ENCODE measurements around the gene SPATA20. TPM values are rescaled to one million over a fixed set of nuclear protein-coding genes. Genes with fewer than 3 reads are reported as not detected.

Gene SPATA20
- total and polyA plus RNA-seq, 2 of the 13 experiments (the other 11 are each of a cell fraction or from before 2014, with no cell fraction given), result 36.1 to 64.8 TPM

DNA sequence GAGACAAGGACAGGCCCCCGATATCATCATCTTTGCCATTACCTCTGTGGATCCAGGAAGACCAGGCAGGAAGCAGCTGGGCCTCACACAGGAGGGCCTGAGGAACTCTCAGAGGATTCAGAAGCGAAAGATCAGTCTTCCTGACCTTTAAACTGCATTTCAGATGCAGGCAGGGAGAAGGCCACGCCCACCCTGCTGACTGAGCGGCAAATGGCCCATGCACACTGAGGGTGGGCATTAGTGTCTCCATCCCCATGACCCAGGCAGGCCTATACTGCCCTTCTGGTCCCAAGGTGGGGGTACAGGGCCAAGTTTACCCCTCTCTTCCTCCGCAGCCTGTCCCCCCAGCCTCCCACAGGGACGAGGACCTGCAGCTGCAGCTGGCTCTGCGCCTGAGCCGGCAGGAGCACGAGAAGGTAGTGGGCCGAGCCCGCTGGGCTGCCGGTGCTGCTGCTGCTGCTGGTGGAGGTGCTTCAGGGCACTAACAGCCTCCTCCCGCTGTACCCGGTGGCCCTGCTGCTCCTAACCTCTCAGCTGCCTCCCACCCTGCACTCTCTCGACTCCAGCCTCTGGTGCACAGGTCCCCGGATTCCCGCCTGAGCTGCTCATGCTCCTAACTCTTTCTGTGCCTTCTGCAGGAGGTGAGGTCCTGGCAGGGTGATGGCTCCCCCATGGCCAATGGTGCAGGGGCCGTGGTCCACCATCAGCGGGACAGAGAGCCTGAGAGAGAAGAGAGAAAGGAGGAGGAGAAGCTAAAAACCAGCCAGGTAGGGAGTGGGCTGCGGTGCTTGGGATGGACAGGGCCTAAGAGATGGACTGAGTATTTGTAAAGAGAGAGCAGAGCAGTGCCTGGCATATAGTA, 8.2 kb upstream of the SPATA20 start (continued):
- TF ChIP-seq, protein P1, sequence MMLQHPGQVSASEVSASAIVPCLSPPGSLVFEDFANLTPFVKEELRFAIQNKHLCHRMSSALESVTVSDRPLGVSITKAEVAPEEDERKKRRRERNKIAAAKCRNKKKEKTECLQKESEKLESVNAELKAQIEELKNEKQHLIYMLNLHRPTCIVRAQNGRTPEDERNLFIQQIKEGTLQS (CRISPR knock-in tag; IDR thresholded peaks at IDR 0.05), result no peak
- TF ChIP-seq FOXP1 (IDR thresholded peaks at IDR 0.05), result no peak
- TF ChIP-seq FOXP1 (CRISPR knock-in tag; IDR thresholded peaks at IDR 0.05), result no peak
- no peak for TF ChIP-seq TARDBP (CRISPR knock-in tag; IDR thresholded peaks at IDR 0.05)
- TF ChIP-seq, protein P2, sequence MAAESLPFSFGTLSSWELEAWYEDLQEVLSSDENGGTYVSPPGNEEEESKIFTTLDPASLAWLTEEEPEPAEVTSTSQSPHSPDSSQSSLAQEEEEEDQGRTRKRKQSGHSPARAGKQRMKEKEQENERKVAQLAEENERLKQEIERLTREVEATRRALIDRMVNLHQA (CRISPR knock-in tag; IDR thresholded peaks at IDR 0.05), result no peak
- no peak for TF ChIP-seq RBM22 (optimal IDR thresholded peaks at IDR 0.05; ENCODE audit: low read length)
- 0 out of 2 replicates have a peak, but pooled peaks have one; percentile 22 for TF ChIP-seq FOXC1 (CRISPR knock-in tag; IDR thresholded peaks at IDR 0.05; ENCODE audit: borderline replicate concordance)
- TF ChIP-seq, protein P3, sequence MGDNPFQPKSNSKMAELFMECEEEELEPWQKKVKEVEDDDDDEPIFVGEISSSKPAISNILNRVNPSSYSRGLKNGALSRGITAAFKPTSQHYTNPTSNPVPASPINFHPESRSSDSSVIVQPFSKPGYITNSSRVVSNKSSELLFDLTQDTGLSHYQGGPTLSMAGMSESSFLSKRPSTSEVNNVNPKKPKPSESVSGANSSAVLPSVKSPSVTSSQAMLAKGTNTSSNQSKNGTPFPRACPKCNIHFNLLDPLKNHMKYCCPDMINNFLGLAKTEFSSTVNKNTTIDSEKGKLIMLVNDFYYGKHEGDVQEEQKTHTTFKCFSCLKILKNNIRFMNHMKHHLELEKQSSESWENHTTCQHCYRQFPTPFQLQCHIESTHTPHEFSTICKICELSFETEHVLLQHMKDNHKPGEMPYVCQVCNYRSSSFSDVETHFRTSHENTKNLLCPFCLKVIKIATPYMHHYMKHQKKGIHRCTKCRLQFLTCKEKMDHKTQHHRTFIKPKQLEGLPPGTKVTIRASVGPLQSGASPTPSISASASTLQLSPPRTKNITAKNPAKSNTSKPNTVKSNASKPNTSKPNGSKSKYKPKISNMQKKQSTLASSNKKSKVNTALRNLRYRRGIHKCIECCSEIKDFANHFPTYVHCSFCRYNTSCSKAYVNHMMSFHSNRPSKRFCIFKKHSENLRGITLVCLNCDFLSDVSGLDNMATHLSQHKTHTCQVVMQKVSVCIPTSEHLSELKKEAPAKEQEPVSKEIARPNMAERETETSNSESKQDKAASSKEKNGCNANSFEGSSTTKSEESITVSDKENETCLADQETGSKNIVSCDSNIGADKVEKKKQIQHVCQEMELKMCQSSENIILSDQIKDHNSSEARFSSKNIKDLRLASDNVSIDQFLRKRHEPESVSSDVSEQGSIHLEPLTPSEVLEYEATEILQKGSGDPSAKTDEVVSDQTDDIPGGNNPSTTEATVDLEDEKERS (CRISPR knock-in tag; IDR thresholded peaks at IDR 0.05), result no peak
- TF ChIP-seq ZNF530 (CRISPR knock-in tag; IDR thresholded peaks at IDR 0.05; ENCODE audit: low read depth), result no peak
- TF ChIP-seq NFYB (CRISPR knock-in tag; IDR thresholded peaks at IDR 0.05), result no peak
- peak; percentile 74; the same call in 1 of the 2 replicates for TF ChIP-seq ZSCAN31 (CRISPR knock-in tag; IDR thresholded peaks at IDR 0.05; ENCODE audit: low read depth)
- TF ChIP-seq JARID2 (CRISPR knock-in tag; IDR thresholded peaks at IDR 0.05; ENCODE audit: insufficient replicate concordance), result no peak
- TF ChIP-seq, protein P4, sequence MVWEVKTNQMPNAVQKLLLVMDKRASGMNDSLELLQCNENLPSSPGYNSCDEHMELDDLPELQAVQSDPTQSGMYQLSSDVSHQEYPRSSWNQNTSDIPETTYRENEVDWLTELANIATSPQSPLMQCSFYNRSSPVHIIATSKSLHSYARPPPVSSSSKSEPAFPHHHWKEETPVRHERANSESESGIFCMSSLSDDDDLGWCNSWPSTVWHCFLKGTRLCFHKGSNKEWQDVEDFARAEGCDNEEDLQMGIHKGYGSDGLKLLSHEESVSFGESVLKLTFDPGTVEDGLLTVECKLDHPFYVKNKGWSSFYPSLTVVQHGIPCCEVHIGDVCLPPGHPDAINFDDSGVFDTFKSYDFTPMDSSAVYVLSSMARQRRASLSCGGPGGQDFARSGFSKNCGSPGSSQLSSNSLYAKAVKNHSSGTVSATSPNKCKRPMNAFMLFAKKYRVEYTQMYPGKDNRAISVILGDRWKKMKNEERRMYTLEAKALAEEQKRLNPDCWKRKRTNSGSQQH (CRISPR knock-in tag; IDR thresholded peaks at IDR 0.05; ENCODE audit: low read depth), result peak; percentile 19; the same call in 1 of the 2 replicates
- TF ChIP-seq WIZ (CRISPR knock-in tag; IDR thresholded peaks at IDR 0.05), result no peak
- no peak for TF ChIP-seq ZEB1 (IDR thresholded peaks at IDR 0.05; ENCODE audit: insufficient replicate concordance, low read depth)
- no peak for TF ChIP-seq ZKSCAN5 (CRISPR knock-in tag; IDR thresholded peaks at IDR 0.05)
- TF ChIP-seq, protein P5, sequence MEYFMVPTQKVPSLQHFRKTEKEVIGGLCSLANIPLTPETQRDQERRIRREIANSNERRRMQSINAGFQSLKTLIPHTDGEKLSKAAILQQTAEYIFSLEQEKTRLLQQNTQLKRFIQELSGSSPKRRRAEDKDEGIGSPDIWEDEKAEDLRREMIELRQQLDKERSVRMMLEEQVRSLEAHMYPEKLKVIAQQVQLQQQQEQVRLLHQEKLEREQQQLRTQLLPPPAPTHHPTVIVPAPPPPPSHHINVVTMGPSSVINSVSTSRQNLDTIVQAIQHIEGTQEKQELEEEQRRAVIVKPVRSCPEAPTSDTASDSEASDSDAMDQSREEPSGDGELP (IDR thresholded peaks at IDR 0.05; ENCODE audit: borderline replicate concordance, low read depth), result peak; percentile 67; the same call in 1 of the 2 replicates
- TF ChIP-seq FOXJ3 (CRISPR knock-in tag; IDR thresholded peaks at IDR 0.05; ENCODE audit: borderline replicate concordance), result no peak
- no peak for TF ChIP-seq RFXANK (CRISPR knock-in tag; IDR thresholded peaks at IDR 0.05)
- peak; percentile 37 to 67; a peak in 2 of 4 replicates for TF ChIP-seq POLR2A (IDR thresholded peaks at IDR 0.05; ENCODE audit: insufficient read depth in 1 of 2, low read depth in 2 of 2, low read length in 2 of 2)
- TF ChIP-seq SPEN (CRISPR knock-in tag; IDR thresholded peaks at IDR 0.05; ENCODE audit: low read depth), result peak; percentile 60
- TF ChIP-seq ZMYM2 (CRISPR knock-in tag; IDR thresholded peaks at IDR 0.05), result no peak
- TF ChIP-seq NCOA2 (CRISPR knock-in tag; IDR thresholded peaks at IDR 0.05), result no peak
- TF ChIP-seq KDM3A (CRISPR knock-in tag; IDR thresholded peaks at IDR 0.05; ENCODE audit: low read depth), result no peak
- TF ChIP-seq ZNF441 (CRISPR knock-in tag; IDR thresholded peaks at IDR 0.05; ENCODE audit: borderline replicate concordance), result no peak
- TF ChIP-seq TAF15 (IDR thresholded peaks at IDR 0.05; ENCODE audit: low read depth, low read length, poor library complexity, severe bottlenecking), result no peak

All from HepG2 (cell line).